Adrenal gland (tissue), 12 donors: ENCODE data around the gene ARV1. TPM values are rescaled to one million over a fixed set of nuclear protein-coding genes. Genes with fewer than 3 reads are reported as not detected.

Experiments used
- DNase-seq, 7 donors: peaks; one replicate each; pipeline ENCODE4 v3.0.0-alpha.2; 2019 to 2020
- H3K27ac ChIP-seq, 5 donors: fragments of 200-600 bp; sonication (generic) in 4 of 5; 1 replicate in 3 of 5; 2 replicates in 2 of 5; pipeline versions ENCODE4 v1.5.1 to v1.8.0; 2016 to 2020; ENCODE audit warnings: mild to moderate bottlenecking in 1 of 5
- H3K27me3 ChIP-seq: fragments of 200-600 bp; 2 replicates; pipeline ENCODE4 v1.8.0; 2021
- H3K36me3 ChIP-seq, 2 donors: fragments of 200-600 bp; replicated peaks in 1 of 2; 1 replicate in 1 of 2; 2 replicates in 1 of 2; pipeline versions ENCODE4 v1.5.1 to v1.8.0; 2018 to 2022
- H3K4me1 ChIP-seq, 2 donors: fragments of 200-600 bp; replicated peaks in 1 of 2; 1 replicate in 1 of 2; 2 replicates in 1 of 2; pipeline versions ENCODE4 v1.5.1 to v1.8.0; 2018 to 2021
- H3K4me3 ChIP-seq, 4 donors: fragments of 200-600 bp; sonication (generic) in 3 of 4; one replicate each; pipeline ENCODE4 v1.5.1; 2016 to 2018
- H3K9me3 ChIP-seq, 3 donors: fragments of 200-600 bp; sonication (generic) in 1 of 3; replicated peaks in 1 of 3; 1 replicate in 2 of 3; 2 replicates in 1 of 3; pipeline versions ENCODE4 v1.5.1 to v1.8.0; 2016 to 2021
- CTCF ChIP-seq, 6 experiments: fragments of 450-650 bp in 4 of 6; fragments of 200-600 bp in 2 of 6; sonication (generic) in 1 of 6; IDR thresholded peaks; 1 replicate in 5 of 6; 2 replicates in 1 of 6; pipeline versions ENCODE4 v1.5.1 to v1.8.0; 2016 to 2021; ENCODE audit warnings: antibody characterized with exemption in 6 of 6, mild to moderate bottlenecking in 2 of 6, moderate library complexity in 1 of 6
- POLR2A ChIP-seq, 2 donors: fragments of 450-650 bp; IDR thresholded peaks; one replicate each; pipeline ENCODE4 v1.6.1; 2017; ENCODE audit warnings: antibody characterized with exemption in 2 of 2, mild to moderate bottlenecking in 2 of 2, moderate library complexity in 1 of 2
- WGBS, 4 donors: extraction: QIAGEN DNeasy Blood & Tissue Kit in 2 of 4; methylation state at CpG; one replicate each; pipeline versions ENCODE4 v1.1.5 to v1.1.7; 2013 to 2017; 5-methylcytosine and 5-hydroxymethylcytosine counted together
- intact Hi-C, 2 donors: fragments of 100-400 bp; cut with DNase I; formaldehyde crosslinking; loops; one replicate each; pipeline versions ENCODE4 v1.14.1 to v1.15.0; 2022 to 2023
- polyA plus RNA-seq, 3 donors: library from polyadenylated mRNA; stranded (reverse); fragments of 200-250 nt in 2 of 3; fragments of 350-450 nt in 1 of 3; fragmentation: Illumina TruSeq in 1 of 3; extraction: RNeasy Lipid Tissue Mini Kit (QIAGEN cat#74804) in 1 of 3; gene quantifications; one replicate each; pipeline ENCODE4 v1.2.3, GENCODE V29; 2013 to 2014
- total RNA-seq, 9 donors: library from RNA; depleted of rRNA in 4 of 9; stranded (reverse); fragments of >200 nt in 4 of 9; fragments of 120-200 nt in 1 of 9; fragmentation: NEBNext Ultra II Directional in 1 of 9; extraction: Animal tissue kit (Norgen Biotek cat#: 25700) in 1 of 9; gene quantifications; one replicate each; pipeline versions ENCODE4 v1.1.0 to v1.2.4, GENCODE V29; 2013 to 2023
- donor health status: healthy with polysubstance abuse.
- donor health status: Bipolar disorder and iron deficiency.
- donor health status: DM: yes; HTN: yes; CAD: no.
- donor health status: DM: no; HTN: no; CAD: no.
- donor health status: DM: no; HTN: no; CAD: no.
- donor health status: DM: yes; HTN: yes; CAD: no.

ARV1 gene
- total and polyA plus RNA-seq, 12 donors: 20.1 to 81.5 (median 23.9) TPM

GRCh38 chr1:230950404-230950803 lies 28.5 kb upstream of the ARV1 start:
- DNase-seq: no peak
- no peaks in the 10 kb centered on the region for H3K36me3 ChIP-seq
- no peak for TF ChIP-seq CTCF (IDR thresholded peaks at IDR 0.05)
- no peak for TF ChIP-seq POLR2A (IDR thresholded peaks at IDR 0.05)
- intact Hi-C loops: no loop called here
- no peak overlapping the region for H3K4me3 ChIP-seq
- H3K27me3 ChIP-seq: no peaks in the 10 kb centered on the region
- WGBS, 4 donors: 55 to 79% (median 60%) methylated on average over 3 of the region's 3 CpGs
- H3K9me3 ChIP-seq: no peaks in the 10 kb centered on the region
- peaks cover 0 to 10% of the 10 kb centered on the region in 2 donors for H3K4me1 ChIP-seq
- H3K27ac ChIP-seq: no peak overlapping the region

GRCh38 chr1:230957580-230957989 lies 21.3 kb upstream of the ARV1 start:
- Histone ChIP-seq H3K4me3 (no peak overlapping the region), H3K4me1 (no peaks in the 10 kb centered on the region), H3K27me3 (no peaks in the 10 kb centered on the region), H3K9me3 (no peaks in the 10 kb centered on the region), H3K27ac (no peak overlapping the region), H3K36me3 (no peaks in the 10 kb centered on the region)
- DNase-seq: no peak
- 88 to 96% (median 92%) methylated on average over 4 of the region's 4 CpGs for WGBS, 4 donors
- no peak for TF ChIP-seq CTCF (IDR thresholded peaks at IDR 0.05)
- no peak for TF ChIP-seq POLR2A (IDR thresholded peaks at IDR 0.05)
- intact Hi-C loops: no loop called here

GRCh38 chr1:230958370-230958769 lies 20.5 kb upstream of the ARV1 start:
- 94 to 99% (median 97%) methylated on average over 4 of the region's 4 CpGs for WGBS, 4 donors
- Histone ChIP-seq H3K36me3 (no peaks in the 10 kb centered on the region), H3K4me3 (no peak overlapping the region), H3K4me1 (no peaks in the 10 kb centered on the region), H3K27me3 (no peaks in the 10 kb centered on the region), H3K27ac (no peak overlapping the region), H3K9me3 (no peaks in the 10 kb centered on the region)
- no peak for DNase-seq
- intact Hi-C loops: no loop called here
- TF ChIP-seq POLR2A (IDR thresholded peaks at IDR 0.05): no peak
- no peak for TF ChIP-seq CTCF (IDR thresholded peaks at IDR 0.05)

GRCh38 chr1:230964896-230965295 lies 14.0 kb upstream of the ARV1 start:
- Histone ChIP-seq H3K27me3 (no peaks in the 10 kb centered on the region), H3K9me3 (no peaks in the 10 kb centered on the region), H3K4me1 (no peaks in the 10 kb centered on the region), H3K4me3 (no peak overlapping the region), H3K36me3 (no peaks in the 10 kb centered on the region), H3K27ac (no peak overlapping the region)
- TF ChIP-seq CTCF (IDR thresholded peaks at IDR 0.05): no peak
- 48 to 55% (median 48%) methylated on average over 2 of the region's 2 CpGs for WGBS, 4 donors
- intact Hi-C loops: no loop called here
- DNase-seq: no peak
